ENCODE results near the gene SMARCE1.

GRCh38 chr17:40577611-40578065 lies 70.0 kb downstream of the SMARCE1 start:
- TF ChIP-seq HOXA7 (CRISPR knock-in tag; IDR thresholded peaks at IDR 0.05; ENCODE audit: borderline replicate concordance) (no peak), ZNF292 (tag by site-specific recombination; IDR thresholded peaks at IDR 0.05; ENCODE audit: borderline replicate concordance, low read depth) (no peak), ZNF174 (tag by site-specific recombination; IDR thresholded peaks at IDR 0.05) (no peak), ATF2 (tag by site-specific recombination; IDR thresholded peaks at IDR 0.05; ENCODE audit: low read depth) (no peak), ZNF677 (tag by site-specific recombination; IDR thresholded peaks at IDR 0.05) (no peak), ZNF114 (tag by site-specific recombination; IDR thresholded peaks at IDR 0.05) (no peak)
- TF ChIP-seq, protein P1, sequence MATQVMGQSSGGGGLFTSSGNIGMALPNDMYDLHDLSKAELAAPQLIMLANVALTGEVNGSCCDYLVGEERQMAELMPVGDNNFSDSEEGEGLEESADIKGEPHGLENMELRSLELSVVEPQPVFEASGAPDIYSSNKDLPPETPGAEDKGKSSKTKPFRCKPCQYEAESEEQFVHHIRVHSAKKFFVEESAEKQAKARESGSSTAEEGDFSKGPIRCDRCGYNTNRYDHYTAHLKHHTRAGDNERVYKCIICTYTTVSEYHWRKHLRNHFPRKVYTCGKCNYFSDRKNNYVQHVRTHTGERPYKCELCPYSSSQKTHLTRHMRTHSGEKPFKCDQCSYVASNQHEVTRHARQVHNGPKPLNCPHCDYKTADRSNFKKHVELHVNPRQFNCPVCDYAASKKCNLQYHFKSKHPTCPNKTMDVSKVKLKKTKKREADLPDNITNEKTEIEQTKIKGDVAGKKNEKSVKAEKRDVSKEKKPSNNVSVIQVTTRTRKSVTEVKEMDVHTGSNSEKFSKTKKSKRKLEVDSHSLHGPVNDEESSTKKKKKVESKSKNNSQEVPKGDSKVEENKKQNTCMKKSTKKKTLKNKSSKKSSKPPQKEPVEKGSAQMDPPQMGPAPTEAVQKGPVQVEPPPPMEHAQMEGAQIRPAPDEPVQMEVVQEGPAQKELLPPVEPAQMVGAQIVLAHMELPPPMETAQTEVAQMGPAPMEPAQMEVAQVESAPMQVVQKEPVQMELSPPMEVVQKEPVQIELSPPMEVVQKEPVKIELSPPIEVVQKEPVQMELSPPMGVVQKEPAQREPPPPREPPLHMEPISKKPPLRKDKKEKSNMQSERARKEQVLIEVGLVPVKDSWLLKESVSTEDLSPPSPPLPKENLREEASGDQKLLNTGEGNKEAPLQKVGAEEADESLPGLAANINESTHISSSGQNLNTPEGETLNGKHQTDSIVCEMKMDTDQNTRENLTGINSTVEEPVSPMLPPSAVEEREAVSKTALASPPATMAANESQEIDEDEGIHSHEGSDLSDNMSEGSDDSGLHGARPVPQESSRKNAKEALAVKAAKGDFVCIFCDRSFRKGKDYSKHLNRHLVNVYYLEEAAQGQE (tag by site-specific recombination; IDR thresholded peaks at IDR 0.05), result no peak
- TF ChIP-seq, protein P2, sequence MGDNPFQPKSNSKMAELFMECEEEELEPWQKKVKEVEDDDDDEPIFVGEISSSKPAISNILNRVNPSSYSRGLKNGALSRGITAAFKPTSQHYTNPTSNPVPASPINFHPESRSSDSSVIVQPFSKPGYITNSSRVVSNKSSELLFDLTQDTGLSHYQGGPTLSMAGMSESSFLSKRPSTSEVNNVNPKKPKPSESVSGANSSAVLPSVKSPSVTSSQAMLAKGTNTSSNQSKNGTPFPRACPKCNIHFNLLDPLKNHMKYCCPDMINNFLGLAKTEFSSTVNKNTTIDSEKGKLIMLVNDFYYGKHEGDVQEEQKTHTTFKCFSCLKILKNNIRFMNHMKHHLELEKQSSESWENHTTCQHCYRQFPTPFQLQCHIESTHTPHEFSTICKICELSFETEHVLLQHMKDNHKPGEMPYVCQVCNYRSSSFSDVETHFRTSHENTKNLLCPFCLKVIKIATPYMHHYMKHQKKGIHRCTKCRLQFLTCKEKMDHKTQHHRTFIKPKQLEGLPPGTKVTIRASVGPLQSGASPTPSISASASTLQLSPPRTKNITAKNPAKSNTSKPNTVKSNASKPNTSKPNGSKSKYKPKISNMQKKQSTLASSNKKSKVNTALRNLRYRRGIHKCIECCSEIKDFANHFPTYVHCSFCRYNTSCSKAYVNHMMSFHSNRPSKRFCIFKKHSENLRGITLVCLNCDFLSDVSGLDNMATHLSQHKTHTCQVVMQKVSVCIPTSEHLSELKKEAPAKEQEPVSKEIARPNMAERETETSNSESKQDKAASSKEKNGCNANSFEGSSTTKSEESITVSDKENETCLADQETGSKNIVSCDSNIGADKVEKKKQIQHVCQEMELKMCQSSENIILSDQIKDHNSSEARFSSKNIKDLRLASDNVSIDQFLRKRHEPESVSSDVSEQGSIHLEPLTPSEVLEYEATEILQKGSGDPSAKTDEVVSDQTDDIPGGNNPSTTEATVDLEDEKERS (tag by site-specific recombination; IDR thresholded peaks at IDR 0.05), result no peak
- TF ChIP-seq, protein P3, sequence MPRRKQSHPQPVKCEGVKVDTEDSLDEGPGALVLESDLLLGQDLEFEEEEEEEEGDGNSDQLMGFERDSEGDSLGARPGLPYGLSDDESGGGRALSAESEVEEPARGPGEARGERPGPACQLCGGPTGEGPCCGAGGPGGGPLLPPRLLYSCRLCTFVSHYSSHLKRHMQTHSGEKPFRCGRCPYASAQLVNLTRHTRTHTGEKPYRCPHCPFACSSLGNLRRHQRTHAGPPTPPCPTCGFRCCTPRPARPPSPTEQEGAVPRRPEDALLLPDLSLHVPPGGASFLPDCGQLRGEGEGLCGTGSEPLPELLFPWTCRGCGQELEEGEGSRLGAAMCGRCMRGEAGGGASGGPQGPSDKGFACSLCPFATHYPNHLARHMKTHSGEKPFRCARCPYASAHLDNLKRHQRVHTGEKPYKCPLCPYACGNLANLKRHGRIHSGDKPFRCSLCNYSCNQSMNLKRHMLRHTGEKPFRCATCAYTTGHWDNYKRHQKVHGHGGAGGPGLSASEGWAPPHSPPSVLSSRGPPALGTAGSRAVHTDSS (tag by site-specific recombination; IDR thresholded peaks at IDR 0.05), result no peak
- TF ChIP-seq, protein P4, sequence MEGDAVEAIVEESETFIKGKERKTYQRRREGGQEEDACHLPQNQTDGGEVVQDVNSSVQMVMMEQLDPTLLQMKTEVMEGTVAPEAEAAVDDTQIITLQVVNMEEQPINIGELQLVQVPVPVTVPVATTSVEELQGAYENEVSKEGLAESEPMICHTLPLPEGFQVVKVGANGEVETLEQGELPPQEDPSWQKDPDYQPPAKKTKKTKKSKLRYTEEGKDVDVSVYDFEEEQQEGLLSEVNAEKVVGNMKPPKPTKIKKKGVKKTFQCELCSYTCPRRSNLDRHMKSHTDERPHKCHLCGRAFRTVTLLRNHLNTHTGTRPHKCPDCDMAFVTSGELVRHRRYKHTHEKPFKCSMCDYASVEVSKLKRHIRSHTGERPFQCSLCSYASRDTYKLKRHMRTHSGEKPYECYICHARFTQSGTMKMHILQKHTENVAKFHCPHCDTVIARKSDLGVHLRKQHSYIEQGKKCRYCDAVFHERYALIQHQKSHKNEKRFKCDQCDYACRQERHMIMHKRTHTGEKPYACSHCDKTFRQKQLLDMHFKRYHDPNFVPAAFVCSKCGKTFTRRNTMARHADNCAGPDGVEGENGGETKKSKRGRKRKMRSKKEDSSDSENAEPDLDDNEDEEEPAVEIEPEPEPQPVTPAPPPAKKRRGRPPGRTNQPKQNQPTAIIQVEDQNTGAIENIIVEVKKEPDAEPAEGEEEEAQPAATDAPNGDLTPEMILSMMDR (tag by site-specific recombination; IDR thresholded peaks at IDR 0.05), result no peak
